CD4-positive, alpha-beta T cell treated with Interleukin-4 for 1 hour (primary cell): Measurements from ENCODE around the gene METTL27.
A peak's percentile ranks its signal among the peaks of the same experiment; 100 is the strongest.
"Not testable (repeated sequence)": the region's sequence is repeated elsewhere in the genome, so short reads cannot be mapped to it uniquely, and the experiment has no call there.

ENCODE experiments used
- DNase-seq, 2 donors: peaks; one replicate each; pipeline ENCODE4 v3.0.0-alpha.2; 2020 to 2022

Gene METTL27

DNA sequence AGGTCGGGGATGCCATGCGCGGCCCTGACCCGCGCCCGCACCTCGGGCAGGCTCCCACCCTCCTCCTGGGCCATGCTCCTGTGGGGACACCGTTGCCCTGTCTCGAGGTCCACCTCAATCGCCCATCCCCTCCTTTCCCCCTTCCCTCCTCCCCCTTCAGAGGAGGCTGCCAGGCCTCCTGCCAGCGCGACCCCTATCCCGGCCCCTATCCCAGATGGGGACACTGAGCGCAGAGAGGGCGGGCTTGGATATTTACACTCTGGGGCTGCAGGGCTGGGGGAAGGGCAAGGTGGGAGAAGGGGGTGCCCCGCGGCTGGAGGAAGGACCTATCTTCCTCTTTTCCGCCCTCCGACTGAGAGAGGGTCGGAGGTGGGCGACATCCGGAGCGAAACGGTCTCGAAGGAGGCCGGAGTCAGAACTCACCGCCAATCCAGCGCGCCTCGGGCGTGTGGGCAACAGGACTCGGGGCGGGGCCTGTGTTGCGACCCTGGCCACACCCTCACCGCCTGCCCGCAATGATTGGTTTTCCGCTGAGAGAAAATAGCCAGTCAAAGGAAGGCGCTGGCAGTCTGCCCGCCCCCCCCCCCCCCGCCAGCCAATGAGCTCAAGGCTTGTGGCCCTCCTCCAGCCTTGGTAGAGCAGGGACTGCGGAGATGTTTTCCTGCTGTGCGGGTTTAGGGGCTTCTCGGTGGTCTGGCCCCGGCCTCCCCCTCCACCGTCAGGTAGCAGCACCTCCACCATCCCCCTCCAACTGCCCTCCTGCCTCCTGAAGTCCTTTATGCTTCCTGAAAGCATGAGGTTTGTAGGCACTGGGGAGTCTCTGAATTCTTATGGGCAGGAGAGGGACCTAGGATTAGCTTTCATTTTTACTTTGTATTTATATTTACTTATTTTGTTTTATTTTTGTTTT lies at the start of gene METTL27:
TSS of gene METTL27 (minus strand) at position 450 of the 910 bp plus-strand sequence. CDS start at position 74, 376 bp downstream.
- DNase-seq: peak; percentile 92

DNA sequence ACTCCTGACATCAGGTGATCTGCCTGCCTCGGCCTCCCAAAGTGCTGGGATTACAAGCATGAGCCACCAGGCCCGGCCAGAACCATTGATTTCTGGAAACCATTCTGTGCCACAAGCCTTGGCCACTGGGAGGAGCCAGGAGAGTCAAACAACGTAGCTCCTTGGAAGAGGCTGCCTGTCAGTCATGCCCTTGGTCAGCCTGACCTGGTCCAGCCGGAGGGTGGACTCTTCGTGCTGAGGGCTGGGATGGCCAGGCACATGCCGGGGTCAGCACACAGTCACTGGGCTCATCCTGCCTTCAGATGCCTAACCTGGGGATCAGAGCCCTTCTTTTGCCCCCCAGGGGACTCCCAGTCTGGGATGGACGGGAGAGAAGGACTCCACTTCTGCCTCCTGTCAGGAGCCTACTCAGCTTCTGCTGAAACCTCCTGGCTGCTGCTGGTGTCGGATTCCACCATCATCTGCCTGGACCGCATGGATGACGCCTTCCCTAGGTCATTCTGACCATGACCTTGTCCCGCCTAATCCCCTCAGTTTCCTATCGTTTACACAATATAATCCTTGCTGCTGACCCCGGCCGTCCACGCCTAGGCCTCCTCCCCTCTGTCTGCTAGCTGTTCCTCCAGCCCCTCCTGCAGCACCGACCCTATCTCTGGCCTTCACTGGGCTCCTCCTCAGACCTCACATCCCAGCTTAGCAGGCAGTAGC lies 49.0 kb upstream of the METTL27 start:
- DNase-seq: no peak

DNA sequence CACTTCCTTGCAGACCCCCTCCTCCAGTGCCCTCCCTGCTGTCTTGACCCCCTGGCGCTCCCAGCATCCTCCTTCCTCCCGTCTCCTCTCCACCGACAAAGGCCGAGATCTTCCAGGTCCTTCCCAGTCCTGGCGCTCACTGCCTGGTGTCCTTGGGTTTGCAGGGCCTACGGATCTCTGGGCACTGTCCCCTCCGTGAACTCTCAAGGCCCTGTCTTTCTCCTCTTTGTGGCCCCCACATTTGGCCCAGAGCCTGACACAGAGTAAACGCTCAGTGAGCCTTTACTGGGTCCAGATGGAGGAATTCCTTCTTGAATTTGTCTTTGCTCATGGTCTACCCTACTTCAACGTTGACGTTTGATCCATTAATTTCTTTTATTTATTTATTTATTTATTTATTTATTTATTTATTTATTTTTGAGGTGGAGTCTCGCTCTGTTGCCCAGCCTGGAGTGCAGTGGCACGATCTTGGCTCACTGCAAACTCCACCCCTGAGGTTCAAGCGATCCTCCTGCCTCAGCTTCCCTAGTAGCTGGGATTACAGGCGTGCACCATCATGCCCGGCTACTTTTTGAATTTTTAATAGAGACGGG lies 48.3 kb upstream of the METTL27 start:
- no peak for DNase-seq

DNA sequence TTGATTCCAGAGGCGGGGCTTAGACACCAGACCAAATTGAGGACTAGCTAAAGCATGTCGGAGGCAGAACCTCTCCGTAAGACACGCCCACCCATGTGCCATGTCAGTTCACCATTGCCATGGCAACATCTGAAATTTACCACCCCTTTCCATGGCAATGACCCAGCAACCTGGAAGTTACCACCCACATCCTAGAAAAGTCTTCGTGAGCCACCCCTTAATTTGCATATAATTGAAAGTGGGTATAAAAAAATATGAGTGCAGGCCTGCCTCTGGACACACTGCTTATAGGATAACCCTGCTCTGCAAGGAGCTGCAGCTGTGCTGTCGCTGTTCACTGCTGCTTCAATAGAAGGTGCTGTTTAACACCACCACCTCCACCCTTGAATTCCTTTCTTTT lies 46.6 kb upstream of the METTL27 start:
- DNase-seq: no peak

DNA sequence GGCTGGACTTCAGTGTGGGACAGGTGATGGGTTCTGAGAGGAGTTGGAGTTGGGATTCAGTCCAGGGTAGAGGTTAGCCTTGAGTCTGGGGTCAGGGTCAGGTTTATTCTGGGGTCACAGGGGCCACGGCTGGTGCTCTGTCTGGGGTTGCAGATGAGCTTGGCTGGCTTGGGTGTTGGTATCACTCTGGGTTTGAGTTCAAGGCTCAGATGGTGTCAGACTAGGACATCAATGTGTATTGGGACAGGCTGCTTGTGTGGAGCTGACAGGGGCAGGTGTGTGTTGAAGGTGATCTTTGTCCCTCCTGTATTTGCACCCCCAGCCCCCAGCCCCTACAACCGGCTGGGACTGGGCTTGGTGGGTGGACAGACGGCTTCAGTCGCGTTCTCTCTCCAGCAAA lies 45.4 kb upstream of the METTL27 start:
- DNase-seq: no peak

DNA sequence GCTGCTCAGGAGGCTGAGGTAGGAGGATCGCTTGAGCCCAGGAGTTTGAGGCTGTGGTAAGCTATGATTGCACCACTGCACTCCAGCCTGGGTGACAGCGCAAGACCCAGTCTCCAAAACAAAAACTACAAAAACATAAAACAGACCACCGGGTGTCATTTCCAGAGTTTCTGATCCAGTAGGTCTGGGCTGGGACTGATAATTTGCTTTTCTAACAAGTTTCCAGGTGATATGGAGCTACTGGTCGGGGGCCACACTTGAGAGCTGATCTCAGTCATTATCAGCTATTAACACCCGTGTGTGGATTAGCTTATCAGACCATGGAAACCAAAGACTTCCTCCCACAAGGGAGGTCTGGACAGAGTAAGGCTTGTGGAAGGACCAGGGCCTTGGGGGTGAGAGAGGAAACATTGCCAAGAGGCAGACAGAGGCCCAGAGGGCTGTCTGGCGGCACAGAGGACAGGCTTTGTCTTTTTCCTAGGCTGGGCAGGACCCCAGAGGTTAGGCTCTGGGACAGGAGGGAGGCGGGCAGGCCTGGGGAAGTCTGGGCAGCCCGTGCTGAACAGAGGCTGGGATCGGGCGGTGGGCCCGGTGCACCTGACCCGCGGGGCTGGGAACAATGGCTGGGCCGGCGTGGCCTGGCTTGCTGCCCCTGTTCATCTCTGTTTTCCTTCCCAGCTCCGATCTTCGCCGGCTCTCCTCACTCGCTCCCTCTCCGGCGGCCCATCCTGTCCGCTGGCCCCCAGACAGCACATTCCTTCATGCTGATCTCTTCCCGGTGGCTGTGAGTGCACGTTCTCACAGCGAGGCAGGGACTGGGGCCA lies 43.9 kb upstream of the METTL27 start:
- DNase-seq: no peak

DNA sequence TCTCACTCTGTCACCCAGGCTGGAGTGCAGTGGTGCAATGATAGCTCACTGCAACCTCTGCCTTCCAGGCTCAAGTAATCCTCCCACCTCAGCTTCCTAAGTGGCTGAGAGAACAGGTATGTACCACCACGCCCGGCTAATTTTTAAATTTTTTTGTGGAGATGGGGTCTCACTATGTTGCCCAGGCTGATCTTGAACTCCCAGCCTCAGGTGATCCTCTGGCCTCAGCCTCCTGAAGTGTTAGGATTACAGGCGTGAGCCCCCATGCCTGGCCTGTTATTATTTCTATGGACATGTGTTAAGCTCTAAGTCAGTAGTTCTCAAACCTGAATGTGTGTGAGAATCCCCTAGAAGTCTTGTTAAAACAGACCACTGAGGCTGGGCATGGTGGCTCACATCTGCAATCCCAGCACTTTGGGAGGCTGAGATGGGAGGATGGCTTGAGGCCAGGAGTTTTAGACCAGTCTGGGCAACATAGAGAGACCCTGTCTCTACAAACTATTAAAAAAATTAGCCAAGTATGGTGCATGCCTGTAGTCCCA lies 43.2 kb upstream of the METTL27 start:
- DNase-seq: no peak

DNA sequence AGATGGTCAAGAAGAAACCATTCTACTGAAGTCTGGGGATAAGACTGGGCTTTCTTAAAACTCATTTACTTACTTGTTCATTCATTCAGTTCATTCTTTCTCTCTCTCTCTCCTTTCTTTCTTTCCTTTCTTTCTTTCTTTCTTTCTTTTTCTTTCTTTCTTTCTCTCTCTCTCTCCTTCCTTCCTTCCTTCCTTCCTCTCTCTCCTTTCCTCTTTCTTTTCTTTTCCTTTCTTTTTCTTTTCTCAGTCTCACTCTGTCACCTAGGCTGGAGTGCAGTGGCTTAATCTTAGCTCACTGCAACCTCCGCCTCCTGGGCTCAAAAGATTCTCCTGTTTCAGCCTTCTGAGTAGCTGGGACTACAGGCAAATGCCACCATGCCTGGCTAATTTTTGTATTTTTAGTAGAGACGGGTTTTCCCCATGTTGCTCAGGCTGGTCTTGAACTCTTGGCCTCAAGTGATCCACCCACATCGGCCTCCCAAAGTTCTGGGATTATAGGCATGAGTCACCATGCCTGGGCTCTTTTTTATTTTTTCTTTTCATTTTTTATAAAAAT lies 42.6 kb upstream of the METTL27 start:
- DNase-seq: not testable (repeated sequence)

GRCh38 chr7:73882047-73882402 lies 39.7 kb upstream of the METTL27 start:
- no peak for DNase-seq

DNA sequence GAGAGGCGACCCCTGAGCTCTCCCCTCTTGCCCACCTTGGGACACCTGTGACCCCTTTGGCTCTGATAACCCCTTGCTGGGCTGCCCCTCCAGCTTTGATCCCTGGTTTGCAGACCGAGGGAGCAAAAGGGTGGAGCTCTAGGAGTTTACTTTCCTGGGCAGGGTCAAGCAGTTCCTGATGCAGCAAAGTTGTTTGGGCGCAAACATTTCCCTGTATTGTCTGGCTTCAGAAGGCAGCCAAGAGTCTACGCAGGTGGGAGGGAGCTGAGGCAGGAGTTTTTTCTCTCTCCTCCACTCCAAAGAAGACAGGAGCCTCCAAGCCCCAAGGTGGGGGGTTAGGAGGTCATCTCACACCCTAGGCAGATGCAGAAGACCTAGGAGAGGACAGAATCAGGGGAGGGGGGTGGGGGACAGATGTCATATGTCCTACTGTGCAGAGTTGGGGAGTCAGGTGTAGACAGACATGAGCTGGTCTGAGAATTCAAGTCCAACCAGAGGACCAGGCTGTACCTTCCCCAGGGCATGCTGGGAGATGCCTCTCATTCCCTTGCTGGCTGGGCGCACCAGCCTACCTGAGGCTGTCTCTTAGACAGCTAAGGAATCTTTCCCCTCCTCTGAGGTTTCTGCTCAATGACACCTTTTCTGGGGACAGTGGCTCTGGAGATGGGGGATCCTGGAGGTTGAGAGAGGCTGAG lies 39.2 kb upstream of the METTL27 start:
- no peak for DNase-seq

- DNase-seq: no peak
Observed at GRCh38 chr7:73880755-73881328, 38.5 kb upstream of the METTL27 start.

GRCh38 chr7:73879977-73880681 lies 37.8 kb upstream of the METTL27 start:
- no peak for DNase-seq

- DNase-seq: no peak
Observed at GRCh38 chr7:73876973-73877372, 34.7 kb upstream of the METTL27 start.

- DNase-seq: no peak
Observed at GRCh38 chr7:73876361-73876760, 34.0 kb upstream of the METTL27 start.

DNA sequence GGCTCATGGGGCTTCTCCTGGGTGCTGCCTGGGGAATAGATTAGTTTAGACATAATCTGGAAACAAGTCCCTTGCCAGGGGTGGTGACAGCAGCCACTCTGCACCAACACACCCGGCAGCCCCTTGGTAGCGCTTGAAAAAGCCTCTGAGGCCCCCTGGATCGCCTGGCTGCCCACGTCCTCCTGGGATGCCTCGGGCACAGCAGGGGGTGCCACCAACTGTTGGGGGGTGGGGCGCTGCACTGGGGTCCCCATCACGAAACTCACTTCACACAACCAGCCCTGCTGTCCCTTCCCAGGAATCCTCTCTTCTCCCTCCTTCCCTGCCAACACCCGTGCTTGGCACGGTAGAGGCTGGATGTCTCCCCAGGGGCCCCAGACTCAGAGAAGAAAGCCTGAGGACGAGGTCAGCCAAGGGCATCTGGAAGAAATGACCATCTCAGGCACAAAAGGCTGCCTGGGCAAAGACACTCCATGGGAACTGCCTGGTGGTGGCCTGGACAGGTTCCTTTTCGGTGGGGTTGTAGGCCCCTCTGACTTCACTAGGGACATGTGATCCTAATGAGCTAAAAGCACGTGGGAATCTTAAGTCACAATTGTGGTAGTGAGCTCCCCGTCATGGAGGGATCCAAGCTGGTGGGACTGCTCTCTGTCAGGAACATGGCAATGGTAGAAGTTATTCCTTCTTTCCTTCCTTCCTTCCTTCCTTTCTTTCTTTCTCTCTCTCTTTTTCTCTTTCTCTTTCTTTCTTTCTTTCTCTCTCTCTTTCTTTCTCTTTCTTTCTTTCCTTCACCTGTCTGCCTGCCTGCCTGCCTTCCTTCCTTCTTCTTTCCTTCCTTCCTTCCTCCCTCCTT lies 30.0 kb upstream of the METTL27 start:
- DNase-seq: no peak

GRCh38 chr7:73871163-73872011 lies 29.1 kb upstream of the METTL27 start:
- no peak for DNase-seq

- no peak for DNase-seq
Observed at GRCh38 chr7:73870041-73870492, 27.8 kb upstream of the METTL27 start.

DNA sequence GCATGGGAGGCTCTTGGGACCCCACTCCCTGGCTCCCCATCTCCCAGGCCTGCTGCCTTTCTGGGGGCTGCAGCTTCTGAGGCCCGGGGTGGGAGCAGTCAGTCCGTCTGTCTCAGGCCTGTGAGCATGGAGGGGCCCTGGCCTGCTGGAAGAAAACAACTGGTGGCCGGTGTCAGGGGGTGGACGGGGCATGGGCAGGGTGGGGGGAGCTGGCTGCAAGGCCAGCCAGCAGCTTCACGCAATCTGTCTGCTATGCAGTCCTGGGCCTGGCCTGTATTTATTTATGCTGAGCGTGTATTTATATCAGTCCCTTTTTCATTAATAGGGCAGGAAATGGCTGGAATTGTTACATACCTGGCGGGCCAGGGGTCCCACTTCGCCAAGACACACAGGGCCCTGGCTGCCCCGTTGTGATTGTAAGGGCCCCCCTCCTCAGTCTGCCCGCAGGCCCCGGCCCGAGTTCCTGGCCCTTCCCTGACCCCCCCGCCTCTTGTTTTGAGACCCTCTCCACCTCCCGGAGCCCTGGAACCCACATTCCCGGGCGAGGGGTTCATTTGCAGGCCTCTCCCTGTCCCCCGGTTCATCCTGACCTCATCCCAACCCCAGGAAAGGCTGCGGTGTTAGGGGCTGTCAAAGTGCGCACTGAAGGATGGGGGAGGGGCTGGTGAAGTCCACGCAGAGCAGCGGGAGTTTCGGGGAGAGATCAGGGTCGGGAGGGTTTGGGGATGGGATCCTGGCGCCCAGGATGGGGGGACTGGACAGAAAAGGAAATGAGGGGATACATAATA lies 26.9 kb upstream of the METTL27 start:
- DNase-seq: no peak
